Measurements from ENCODE around the gene KRT7. TPM values are rescaled to one million over a fixed set of nuclear protein-coding genes. Genes with fewer than 3 reads are reported as not detected.
A peak's percentile ranks its signal among the peaks of the same experiment; 100 is the strongest.

KRT7 gene
- polyA plus RNA-seq (2012; rRNA removed), result 3.2 and 5.4 TPM in 2 replicates
- polyA plus RNA-seq (2012; cell fraction: cytosol; rRNA removed), result 2.9 TPM in 2 replicates
- 1.9 and 3.3 TPM in 2 replicates for polyA plus RNA-seq (2012; cell fraction: nucleus; rRNA removed)

DNA sequence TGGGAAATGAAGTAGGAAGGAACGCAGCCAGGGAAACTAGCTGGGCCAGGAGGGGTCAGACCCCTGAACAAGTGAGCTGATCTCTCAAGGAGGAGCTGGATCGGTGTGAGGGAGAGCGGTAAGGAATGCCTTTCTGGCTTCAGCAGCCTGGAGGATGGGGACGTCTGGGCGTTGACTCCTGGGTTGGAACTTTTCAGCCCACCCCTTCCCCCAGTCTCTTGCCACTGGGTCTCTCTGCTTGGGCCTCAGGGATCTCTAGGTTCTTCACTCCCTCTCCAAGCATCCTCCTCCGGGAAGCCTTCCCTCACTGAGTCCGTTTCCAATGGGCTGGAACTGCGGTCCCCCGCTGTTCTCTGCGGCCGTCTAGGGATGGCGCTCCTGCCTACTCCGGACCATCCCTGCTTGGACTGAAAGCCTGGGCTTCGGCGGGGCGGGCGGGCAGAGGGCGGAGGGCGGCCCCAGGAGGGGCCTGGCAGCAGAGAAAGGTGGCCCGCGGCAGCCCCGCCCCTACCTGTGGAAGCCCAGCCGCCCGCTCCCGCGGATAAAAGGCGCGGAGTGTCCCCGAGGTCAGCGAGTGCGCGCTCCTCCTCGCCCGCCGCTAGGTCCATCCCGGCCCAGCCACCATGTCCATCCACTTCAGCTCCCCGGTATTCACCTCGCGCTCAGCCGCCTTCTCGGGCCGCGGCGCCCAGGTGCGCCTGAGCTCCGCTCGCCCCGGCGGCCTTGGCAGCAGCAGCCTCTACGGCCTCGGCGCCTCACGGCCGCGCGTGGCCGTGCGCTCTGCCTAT is at the start of gene KRT7:
TSS of gene KRT7 (plus strand) at position 570 of the 788 bp plus-strand sequence. CDS start at position 624, 54 bp downstream.
- Histone ChIP-seq H3K9me3 (no peaks in the 10 kb centered on the region), H3K36me3 (replicated peaks in 1 of 2; ENCODE audit: control insufficient read depth in 1 of 2, insufficient read depth in 2 of 2, low read length in 1 of 2) (no peaks in the 10 kb centered on the region), H4K20me1 (ENCODE audit: insufficient read depth) (no peaks in the 10 kb centered on the region), H3K79me2 (ENCODE audit: insufficient read depth) (no peaks in the 10 kb centered on the region), H3K9ac (no peak within 1 kb of the TSS), H3K27me3 (ENCODE audit: insufficient read depth) (no peaks in the 10 kb centered on the region), H2AFZ (ENCODE audit: low read depth) (no peak within 1 kb of the TSS), H3K4me2 (no peak within 1 kb of the TSS), H3K4me1 (ENCODE audit: control insufficient read depth in 1 of 2, insufficient read depth in 2 of 2, low read depth in 1 of 2, low read length in 1 of 2) (peaks cover 0 to 19% of the 10 kb centered on the region in 2 experiments; a peak in 3 of 4 replicates), H3K27ac (ENCODE audit: low read depth in 2 of 2, low read length in 1 of 2) (peak within 1 kb of the TSS in 1 of 2 experiments; percentile 97; a peak in 1 of 4 replicates), H3F3A (replicated peaks; ENCODE audit: insufficient read depth) (peaks cover 17% of the 10 kb centered on the region), H3K4me3 (ENCODE audit: low read depth in 2 of 2, low read length in 1 of 2) (no peak within 1 kb of the TSS), H3K9me2 (no peaks in the 10 kb centered on the region)
- CTCF ChIA-PET, result interaction anchor here (1.6 to 2.0 kb wide), 2 partner anchors 11 to 95 kb away, joined by 5 to 7 read pairs; no protein-coding TSS in a partner anchor
- 93% methylated on average over 47 of the region's 58 CpGs for WGBS (ENCODE audit: low lambda C conversion rate)
- peak; percentile 25 for DNase-seq
- POLR2A ChIA-PET, result no interaction called here
- no peak for TF ChIP-seq NFIC (IDR thresholded peaks at IDR 0.05; ENCODE audit: borderline replicate concordance)
- TF ChIP-seq JUND (IDR thresholded peaks at IDR 0.05), result no peak
- no peak for TF ChIP-seq SMC3 (IDR thresholded peaks at IDR 0.05; ENCODE audit: low read depth, low read length)
- TF ChIP-seq, protein P1, sequence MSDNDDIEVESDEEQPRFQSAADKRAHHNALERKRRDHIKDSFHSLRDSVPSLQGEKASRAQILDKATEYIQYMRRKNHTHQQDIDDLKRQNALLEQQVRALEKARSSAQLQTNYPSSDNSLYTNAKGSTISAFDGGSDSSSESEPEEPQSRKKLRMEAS (IDR thresholded peaks at IDR 0.05; ENCODE audit: low read depth), result no peak
- no peak for TF ChIP-seq RFX5 (IDR thresholded peaks at IDR 0.05; ENCODE audit: low read length)
- no peak for TF ChIP-seq FOXM1 (IDR thresholded peaks at IDR 0.05; ENCODE audit: low read depth)
- TF ChIP-seq, protein P2, sequence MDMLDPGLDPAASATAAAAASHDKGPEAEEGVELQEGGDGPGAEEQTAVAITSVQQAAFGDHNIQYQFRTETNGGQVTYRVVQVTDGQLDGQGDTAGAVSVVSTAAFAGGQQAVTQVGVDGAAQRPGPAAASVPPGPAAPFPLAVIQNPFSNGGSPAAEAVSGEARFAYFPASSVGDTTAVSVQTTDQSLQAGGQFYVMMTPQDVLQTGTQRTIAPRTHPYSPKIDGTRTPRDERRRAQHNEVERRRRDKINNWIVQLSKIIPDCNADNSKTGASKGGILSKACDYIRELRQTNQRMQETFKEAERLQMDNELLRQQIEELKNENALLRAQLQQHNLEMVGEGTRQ (IDR thresholded peaks at IDR 0.05; ENCODE audit: borderline replicate concordance, low read depth, low read length), result no peak
- no peak for TF ChIP-seq TAF1 (IDR thresholded peaks at IDR 0.05; ENCODE audit: borderline replicate concordance, low read depth, low read length)
- no peak for TF ChIP-seq SIN3A (IDR thresholded peaks at IDR 0.05; ENCODE audit: borderline replicate concordance, low read depth, low read length)
- no peak for TF ChIP-seq CHD2 (IDR thresholded peaks at IDR 0.05; ENCODE audit: low read length, partially characterized antibody)
- TF ChIP-seq TCF12 (IDR thresholded peaks at IDR 0.05), result no peak
- TF ChIP-seq, protein P3, sequence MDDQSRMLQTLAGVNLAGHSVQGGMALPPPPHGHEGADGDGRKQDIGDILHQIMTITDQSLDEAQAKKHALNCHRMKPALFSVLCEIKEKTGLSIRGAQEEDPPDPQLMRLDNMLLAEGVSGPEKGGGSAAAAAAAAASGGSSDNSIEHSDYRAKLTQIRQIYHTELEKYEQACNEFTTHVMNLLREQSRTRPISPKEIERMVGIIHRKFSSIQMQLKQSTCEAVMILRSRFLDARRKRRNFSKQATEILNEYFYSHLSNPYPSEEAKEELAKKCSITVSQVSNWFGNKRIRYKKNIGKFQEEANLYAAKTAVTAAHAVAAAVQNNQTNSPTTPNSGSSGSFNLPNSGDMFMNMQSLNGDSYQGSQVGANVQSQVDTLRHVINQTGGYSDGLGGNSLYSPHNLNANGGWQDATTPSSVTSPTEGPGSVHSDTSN (IDR thresholded peaks at IDR 0.05), result no peak

DNA sequence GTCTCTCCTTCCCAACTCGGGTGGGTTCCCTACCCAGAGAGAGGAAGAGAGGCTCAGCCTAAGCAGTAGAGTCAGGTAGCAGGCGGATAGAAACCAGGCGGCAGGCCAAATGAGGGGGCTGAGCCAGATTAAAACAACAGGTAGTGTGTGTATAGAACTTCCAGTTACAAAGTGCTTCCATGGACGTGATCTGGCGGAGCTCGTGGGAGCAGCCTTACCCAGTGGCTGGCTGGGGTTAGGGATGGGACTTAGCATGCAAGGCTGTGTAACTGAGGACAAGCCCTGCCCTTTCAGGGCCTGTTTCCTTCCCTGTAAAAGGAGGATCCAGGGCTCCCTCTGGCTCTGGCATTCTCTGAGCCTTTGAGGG is 49.5 kb upstream of the KRT7 start:
- Histone ChIP-seq H3K27me3 (ENCODE audit: insufficient read depth) (no peaks in the 10 kb centered on the region), H3K4me2 (peak overlapping the region; percentile 56), H4K20me1 (ENCODE audit: insufficient read depth) (no peaks in the 10 kb centered on the region), H3K4me3 (ENCODE audit: low read depth in 2 of 2, low read length in 1 of 2) (no peak overlapping the region), H3K9me3 (no peaks in the 10 kb centered on the region), H3F3A (replicated peaks; ENCODE audit: insufficient read depth) (peaks cover 11% of the 10 kb centered on the region), H3K36me3 (replicated peaks in 1 of 2; ENCODE audit: control insufficient read depth in 1 of 2, insufficient read depth in 2 of 2, low read length in 1 of 2) (peaks cover 4 to 9% of the 10 kb centered on the region in 2 experiments), H3K4me1 (ENCODE audit: control insufficient read depth in 1 of 2, insufficient read depth in 2 of 2, low read depth in 1 of 2, low read length in 1 of 2) (peaks cover 54 to 86% of the 10 kb centered on the region in 2 experiments), H3K79me2 (ENCODE audit: insufficient read depth) (peaks cover 32% of the 10 kb centered on the region; the same call in 1 of the 2 replicates), H3K27ac (ENCODE audit: low read depth in 2 of 2, low read length in 1 of 2) (peak overlapping the region; percentile 87 to 92), H2AFZ (ENCODE audit: low read depth) (no peak overlapping the region), H3K9ac (peak overlapping the region; percentile 27; the same call in 1 of the 2 replicates), H3K9me2 (no peaks in the 10 kb centered on the region)
- ChIA-PET CTCF (interaction anchor here (0.6 to 5.1 kb wide), 7 partner anchors 8 to 143 kb away, joined by 3 to 17 read pairs (median 4); no protein-coding TSS in a partner anchor), POLR2A (interaction anchor here (4.4 kb wide), 1 partner anchor 18 kb away, joined by 53 read pairs; no protein-coding TSS in a partner anchor)
- WGBS (ENCODE audit: low lambda C conversion rate), result 71% methylated on average over 6 of the region's 6 CpGs
- TF ChIP-seq YY1 (IDR thresholded peaks at IDR 0.05; ENCODE audit: low read depth) (no peak), FOXM1 (IDR thresholded peaks at IDR 0.05; ENCODE audit: low read depth) (no peak)
- DNase-seq, result no peak

All from SK-N-SH (cell line).